Stimulated activated CD8-positive, alpha-beta memory T cell treated with anti-CD3 and anti-CD28 coated beads, Interleukin-12 subunit alpha, Interleukin-12 subunit beta, amount 100 ng/mL, for 24 hours (primary cell): ENCODE measurements around the gene CDK9.
"Not testable (repeated sequence)": the region's sequence is repeated elsewhere in the genome, so short reads cannot be mapped to it uniquely, and the experiment has no call there.

Source experiments
- DNase-seq: peaks from one replicate; pipeline ENCODE4 v3.0.0-alpha.2; 2020; ENCODE audit errors: extremely low read depth

The CDK9 gene

DNA sequence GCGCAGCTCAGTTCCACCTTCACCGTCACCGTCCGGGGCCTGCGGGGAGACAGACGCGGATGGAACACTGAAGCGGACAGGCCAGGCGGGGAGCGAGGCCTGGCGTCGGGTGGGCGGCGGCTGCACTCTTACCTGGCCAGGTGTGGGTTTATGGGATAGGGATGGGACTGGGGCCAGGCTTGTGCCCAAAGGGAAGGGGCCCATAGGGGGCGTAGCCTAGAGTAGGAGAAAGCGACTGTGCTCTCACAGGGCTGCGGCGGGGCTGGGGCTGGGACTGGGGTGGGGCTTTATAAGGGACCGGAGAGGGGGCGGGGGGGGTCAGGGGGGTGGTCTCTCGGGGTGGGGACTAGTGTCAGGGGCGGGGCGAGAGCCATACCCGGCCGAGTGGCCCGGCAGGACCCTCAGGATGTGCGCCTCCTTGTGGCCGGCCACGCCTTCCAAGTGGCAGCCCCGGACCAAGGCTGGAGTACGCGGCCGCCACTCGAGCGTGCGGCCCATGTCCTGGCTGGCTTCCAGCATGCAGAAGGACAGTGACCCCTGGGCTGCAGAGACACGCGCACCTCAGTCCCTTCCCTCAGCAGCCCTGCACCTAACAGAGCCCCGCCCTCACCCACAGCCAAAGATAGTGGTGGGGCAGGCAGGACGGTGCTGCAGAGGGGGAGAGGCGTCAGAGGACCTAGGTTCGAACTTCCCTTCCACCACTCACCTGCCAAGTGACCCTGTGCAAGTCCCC is 39.7 kb downstream of the CDK9 start:
- no peak for DNase-seq

DNA sequence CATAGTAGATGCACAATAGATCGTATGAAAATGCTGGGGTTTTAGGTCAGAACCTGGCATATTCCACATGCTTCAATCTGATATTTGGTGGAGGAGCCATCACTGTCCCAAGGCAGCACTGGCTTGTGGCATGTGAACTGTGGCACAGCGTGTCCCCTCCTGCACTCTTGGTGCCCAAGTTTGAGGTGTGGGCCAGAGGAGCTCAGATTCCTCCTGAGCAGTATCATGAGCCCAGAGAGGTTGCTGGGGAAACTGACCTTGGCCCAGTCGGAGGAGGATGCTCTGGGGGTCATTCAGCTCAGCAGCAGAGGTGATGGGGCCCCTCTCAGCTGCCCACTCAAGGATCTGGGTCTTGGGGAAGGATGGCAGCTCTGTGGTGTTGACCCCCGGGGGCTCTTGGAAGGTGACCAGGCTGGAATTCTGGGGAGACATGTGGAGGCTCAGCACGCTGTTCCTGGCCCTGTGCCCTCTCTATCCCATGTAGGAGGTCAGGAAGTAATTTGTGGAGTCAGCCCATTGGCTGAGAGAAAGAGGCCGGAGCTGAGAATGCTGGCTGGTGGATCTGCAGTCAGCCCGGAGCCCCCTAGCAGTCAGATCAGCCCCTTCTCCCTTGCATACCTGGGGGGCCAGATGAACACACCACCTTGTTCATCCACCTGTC is 40.5 kb downstream of the CDK9 start:
- no peak for DNase-seq

DNA sequence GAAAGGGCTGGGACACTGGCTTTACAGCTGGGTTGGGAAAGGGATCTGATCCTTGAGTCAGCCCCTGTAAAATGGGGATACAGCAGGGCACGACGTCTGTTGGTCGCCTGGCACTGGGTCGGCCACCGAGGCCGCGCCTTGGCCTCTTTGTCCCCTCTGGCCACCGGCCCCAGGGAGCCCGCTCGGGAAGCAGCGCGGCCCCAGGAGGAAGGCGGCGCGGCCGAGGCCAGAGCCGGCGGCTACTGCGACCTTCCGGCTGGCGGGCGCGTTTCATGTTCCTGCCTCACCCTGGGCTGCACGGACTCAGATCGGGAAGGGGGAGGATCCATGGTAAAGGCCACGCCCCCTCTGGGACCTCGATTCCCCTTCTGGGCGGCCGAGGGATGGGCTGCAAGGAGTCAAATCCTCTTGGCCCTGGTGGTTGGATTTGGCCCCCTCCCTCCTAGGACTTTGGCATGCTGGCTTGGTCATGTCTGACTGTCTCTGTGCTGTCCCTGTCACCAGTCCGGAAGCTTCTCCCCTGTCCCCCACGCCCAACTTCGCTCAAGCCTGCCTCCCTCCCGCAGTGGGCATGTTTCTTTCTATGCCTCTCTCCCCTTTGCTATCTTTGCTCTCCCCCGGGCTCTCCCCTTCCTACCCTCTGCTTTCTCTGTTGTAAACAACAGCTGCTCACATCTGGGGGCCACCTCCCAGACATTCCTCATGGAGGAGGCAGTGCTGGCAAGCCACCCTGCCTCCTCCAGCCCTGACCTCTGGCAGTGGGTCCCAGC is 42.6 kb downstream of the CDK9 start:
- DNase-seq, result no peak

DNA sequence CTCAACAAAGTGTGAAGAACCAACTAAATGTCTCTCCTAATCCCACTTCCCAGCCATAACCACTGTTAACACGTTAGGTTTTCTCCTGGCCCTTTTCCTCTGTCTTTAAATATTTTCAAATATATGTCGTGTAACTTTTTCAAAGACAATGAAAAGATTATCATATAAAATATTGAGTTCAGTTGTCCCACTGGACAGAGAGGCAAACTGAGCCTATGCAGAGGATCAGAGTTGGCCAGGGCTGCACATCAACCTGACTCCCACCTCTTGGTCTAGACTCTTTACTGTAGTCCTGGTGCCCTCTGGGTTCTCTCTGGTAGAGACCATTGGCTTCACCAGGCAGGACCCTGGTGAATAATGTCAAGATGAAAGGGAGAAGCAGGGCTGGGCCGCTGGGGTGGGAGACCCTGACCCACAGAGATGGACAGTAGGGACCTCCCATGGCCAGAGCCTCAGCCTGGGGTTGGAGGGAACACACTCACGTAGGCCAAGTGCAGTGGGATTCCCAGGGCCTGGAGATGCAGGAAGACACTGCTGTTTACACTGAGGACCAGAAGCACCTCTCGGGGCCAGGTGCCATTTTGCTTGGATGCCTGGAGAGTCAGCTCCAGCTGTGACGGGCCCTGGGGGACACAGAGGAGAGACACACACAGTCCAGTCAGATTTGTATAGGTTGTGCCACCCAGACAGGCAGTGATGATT is 43.5 kb downstream of the CDK9 start:
- no peak for DNase-seq

DNA sequence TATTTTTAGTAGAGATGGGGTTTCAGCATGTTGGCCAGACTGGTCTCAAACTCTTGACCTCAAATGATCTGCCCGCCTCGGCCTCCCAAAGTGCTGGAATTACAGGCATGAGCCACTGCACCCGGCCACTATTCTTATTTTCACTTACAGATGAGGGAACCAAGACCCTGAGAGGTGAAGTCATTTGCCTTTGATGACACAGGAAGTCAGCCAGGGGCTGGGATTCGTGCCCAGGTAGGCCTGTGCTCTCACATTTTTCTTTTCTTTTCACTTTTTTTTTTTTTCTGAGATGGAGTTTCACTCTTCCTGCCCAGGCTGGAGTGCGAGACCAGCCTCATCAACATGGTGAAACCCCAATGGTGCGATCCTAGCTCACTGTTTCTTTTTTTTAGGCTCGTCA is 46.4 kb downstream of the CDK9 start:
- DNase-seq, result no peak

DNA sequence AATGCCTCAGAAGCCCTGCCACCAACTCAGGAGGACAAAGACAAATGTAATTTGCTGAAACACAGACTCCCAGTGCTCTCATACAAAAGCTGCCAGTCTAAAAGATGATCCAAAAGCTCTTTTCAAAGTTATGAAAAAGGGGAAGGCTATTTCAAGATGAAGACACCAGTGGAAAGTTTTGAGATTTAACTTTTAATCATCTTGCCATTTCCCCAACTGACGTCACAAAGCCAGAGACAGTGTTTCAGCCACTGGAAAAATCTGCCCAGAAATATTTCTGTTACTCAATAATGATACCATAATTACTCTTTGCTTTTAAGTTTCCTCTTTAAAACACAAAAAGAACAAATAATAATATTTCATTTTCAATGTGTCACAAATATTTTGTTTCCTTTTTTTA is 47.7 kb downstream of the CDK9 start:
- DNase-seq, result no peak

DNA sequence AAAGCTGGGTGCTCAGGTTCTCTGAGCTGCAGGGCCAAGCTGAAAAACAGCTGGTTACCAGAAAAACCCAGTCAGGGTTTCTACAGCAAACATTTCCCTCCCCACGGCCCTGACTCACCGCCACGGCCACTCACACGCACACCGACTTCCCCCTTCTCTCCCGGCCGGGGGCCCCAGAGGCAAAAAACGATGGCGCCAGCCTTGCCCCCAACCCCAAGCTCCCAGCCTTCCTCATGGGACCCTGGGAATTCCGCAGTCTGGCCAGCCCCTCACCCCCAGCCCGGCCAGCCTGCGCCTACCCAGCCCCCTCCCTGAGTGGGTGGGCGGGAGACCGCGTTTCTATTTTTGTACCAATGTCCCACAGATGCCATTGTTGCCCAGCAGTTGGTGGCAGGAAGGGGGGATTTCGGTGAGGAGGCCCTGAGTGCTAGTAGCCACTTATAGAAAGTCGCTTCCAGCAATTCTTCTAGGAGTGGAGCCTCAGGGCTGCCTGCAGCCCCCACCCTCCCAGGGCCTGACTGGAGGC is 50.2 kb downstream of the CDK9 start:
- DNase-seq, result no peak

DNA sequence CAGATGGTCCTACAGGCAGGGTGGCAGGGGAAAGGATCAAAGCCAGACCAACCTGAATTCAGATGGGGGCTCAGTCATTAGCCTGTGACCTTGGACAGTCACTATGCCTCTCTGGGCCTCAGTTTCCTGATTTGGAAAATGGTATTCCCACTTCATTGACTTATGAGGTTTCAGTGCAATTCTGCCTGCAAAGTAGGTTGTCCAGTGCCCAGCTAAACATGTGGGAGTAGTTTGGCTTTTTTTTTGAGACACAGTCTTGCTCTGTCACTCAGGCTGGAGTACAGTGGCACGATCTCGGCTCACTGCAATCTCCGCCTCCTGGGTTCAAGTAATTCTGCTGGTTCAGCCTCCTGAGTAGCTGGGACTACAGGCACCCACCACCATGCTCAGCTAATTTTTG is 50.7 kb downstream of the CDK9 start:
- DNase-seq, result not testable (repeated sequence)

DNA sequence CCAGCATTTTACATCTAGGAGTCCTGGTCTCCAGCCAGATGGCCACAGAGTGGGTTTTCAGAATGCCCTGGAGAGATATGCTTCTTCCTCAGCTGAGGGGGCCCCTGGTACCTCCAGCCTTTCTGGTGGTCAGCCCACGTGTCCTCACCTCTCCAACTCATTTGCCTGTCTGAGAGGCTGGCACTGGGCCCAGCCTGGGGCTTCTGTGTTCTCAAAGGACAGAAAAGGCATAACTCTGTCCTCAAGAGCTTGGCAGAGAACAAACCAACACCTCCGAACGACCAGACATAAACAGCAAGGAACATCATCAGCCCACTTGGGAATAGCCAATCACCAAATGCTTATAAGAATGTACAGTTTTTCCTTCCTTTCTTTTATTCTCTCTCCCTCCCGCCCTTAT is 51.5 kb downstream of the CDK9 start:
- no peak for DNase-seq

DNA sequence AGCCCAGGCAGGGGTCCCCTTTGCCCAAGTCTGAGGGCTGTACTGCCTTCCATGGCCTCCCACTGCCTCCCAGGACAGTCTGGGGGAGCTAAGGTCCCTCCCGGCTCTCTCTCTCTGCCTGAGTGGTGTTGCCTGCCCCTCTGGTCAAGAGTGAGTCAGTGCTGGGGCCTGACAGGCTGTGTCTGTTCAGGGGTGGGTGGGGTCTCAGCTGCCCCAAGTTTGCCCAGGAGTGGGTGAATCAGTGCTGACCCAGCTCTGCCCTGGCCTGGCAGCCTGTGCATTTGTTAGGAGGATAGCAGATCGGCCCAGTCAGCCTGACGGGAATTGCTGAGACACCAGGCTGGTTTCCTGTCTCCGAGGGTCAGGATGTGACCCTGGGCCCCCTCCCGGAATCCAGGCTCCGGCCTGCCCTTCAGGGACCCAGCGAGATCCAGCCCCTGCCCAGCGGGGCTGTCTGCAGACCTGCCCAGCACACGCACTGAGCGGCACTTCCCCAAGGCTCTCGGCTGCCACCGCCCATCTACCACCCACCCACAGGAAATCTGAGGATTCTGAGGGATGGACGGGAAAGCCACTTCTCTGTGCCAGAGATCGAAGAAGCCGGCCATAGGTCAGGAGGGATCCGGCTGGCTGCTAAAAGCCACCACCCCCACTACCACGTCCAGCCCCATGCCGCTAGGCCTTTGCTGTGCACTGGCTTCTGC is 52.7 kb downstream of the CDK9 start:
- DNase-seq, result no peak
